Measurements from ENCODE around the gene GPRC5B. TPM values are rescaled to one million over a fixed set of nuclear protein-coding genes. Genes with fewer than 3 reads are reported as not detected.
A peak's percentile ranks its signal among the peaks of the same experiment; 100 is the strongest.

GPRC5B gene
- total RNA-seq, 1 experiment from 2014 or later, result 7.6 TPM

- H3K9me3 Mint-ChIP-seq (ENCODE audit: unreplicated experiment), result no peaks in the 10 kb centered on the region
- H3K4me1 Mint-ChIP-seq (ENCODE audit: low read depth, unreplicated experiment), result peaks cover 7% of the 10 kb centered on the region
- H3K27me3 Mint-ChIP-seq (ENCODE audit: insufficient read depth, unreplicated experiment), result peaks cover 9% of the 10 kb centered on the region
- peak; percentile 50 to 75 for DNase-seq
- Histone ChIP-seq H3K36me3 (ENCODE audit: control insufficient read depth, insufficient read depth, low read length) (no peaks in the 10 kb centered on the region), H3K27me3 (replicated peaks; ENCODE audit: control insufficient read depth, insufficient read depth, low read length) (no peaks in the 10 kb centered on the region), H3K9me3 (no peaks in the 10 kb centered on the region), H3K4me1 (no peaks in the 10 kb centered on the region), H3K4me3 (ENCODE audit: low read depth, low read length) (no peak overlapping the region)
- intact Hi-C loops (cut with micrococcal nuclease; ENCODE audit: unreplicated experiment), result loop anchor here (1.0 kb wide), 2 partner anchors 393 to 476 kb away; no protein-coding TSS in a partner anchor
- no peaks in the 10 kb centered on the region for H3K36me3 Mint-ChIP-seq (ENCODE audit: insufficient read depth, unreplicated experiment)
- H3K27ac Mint-ChIP-seq (ENCODE audit: unreplicated experiment), result no peak overlapping the region
- TF ChIP-seq CTCF (IDR thresholded peaks at IDR 0.05; ENCODE audit: insufficient read depth in 1 of 2, low read depth in 1 of 2, low read length in 1 of 2, severe bottlenecking in 1 of 2, unreplicated experiment in 1 of 2), result peak; percentile 88 to 97
- BruUV-seq (replicated peaks), result no TSS peak
- POLR2A ChIA-PET, result no interaction called here
- H3K4me3 Mint-ChIP-seq (ENCODE audit: unreplicated experiment), result no peak overlapping the region
- CTCF ChIA-PET, result interaction anchor here (0.6 to 1.9 kb wide), 23 partner anchors 9 to 784 kb away, joined by 3 to 77 read pairs (median 4); no protein-coding TSS in a partner anchor
Observed at GRCh38 chr16:19907161-19907992, 22.7 kb upstream of the GPRC5B start.

GRCh38 chr16:19901164-19901563 is 16.5 kb upstream of the GPRC5B start:
- no peaks in the 10 kb centered on the region for H3K9me3 Mint-ChIP-seq (ENCODE audit: unreplicated experiment)
- peaks cover 14% of the 10 kb centered on the region for H3K27me3 Mint-ChIP-seq (ENCODE audit: insufficient read depth, unreplicated experiment)
- H3K27ac Mint-ChIP-seq (ENCODE audit: unreplicated experiment), result no peak overlapping the region
- no peak for DNase-seq
- H3K4me1 Mint-ChIP-seq (ENCODE audit: low read depth, unreplicated experiment), result peaks cover 7% of the 10 kb centered on the region
- no peak overlapping the region for H3K4me3 Mint-ChIP-seq (ENCODE audit: unreplicated experiment)
- no peaks in the 10 kb centered on the region for H3K36me3 ChIP-seq (ENCODE audit: control insufficient read depth, insufficient read depth, low read length)
- H3K27me3 ChIP-seq (replicated peaks; ENCODE audit: control insufficient read depth, insufficient read depth, low read length), result no peaks in the 10 kb centered on the region
- H3K4me1 ChIP-seq, result no peaks in the 10 kb centered on the region
- no peaks in the 10 kb centered on the region for H3K36me3 Mint-ChIP-seq (ENCODE audit: insufficient read depth, unreplicated experiment)
- ChIA-PET CTCF (interaction anchor here (0.6 to 2.7 kb wide), 2 partner anchors 399 to 484 kb away, joined by 3 to 10 read pairs; no protein-coding TSS in a partner anchor), POLR2A (no interaction called here)
- TF ChIP-seq CTCF (IDR thresholded peaks at IDR 0.05; ENCODE audit: insufficient read depth in 1 of 2, low read depth in 1 of 2, low read length in 1 of 2, severe bottlenecking in 1 of 2, unreplicated experiment in 1 of 2), result no peak
- intact Hi-C loops (cut with micrococcal nuclease; ENCODE audit: unreplicated experiment), result no loop called here
- no TSS peak for BruUV-seq (replicated peaks)
- H3K4me3 ChIP-seq (ENCODE audit: low read depth, low read length), result no peak overlapping the region
- no peaks in the 10 kb centered on the region for H3K9me3 ChIP-seq

- Histone ChIP-seq H3K9me3 (no peaks in the 10 kb centered on the region), H3K4me3 (ENCODE audit: low read depth, low read length) (no peak overlapping the region), H3K4me1 (no peaks in the 10 kb centered on the region), H3K27me3 (replicated peaks; ENCODE audit: control insufficient read depth, insufficient read depth, low read length) (no peaks in the 10 kb centered on the region), H3K36me3 (ENCODE audit: control insufficient read depth, insufficient read depth, low read length) (no peaks in the 10 kb centered on the region)
- Mint-ChIP-seq H3K9me3 (ENCODE audit: unreplicated experiment) (no peaks in the 10 kb centered on the region), H3K4me1 (ENCODE audit: low read depth, unreplicated experiment) (peaks cover 7% of the 10 kb centered on the region), H3K27ac (ENCODE audit: unreplicated experiment) (no peak overlapping the region), H3K27me3 (ENCODE audit: insufficient read depth, unreplicated experiment) (peaks cover 9% of the 10 kb centered on the region), H3K4me3 (ENCODE audit: unreplicated experiment) (no peak overlapping the region), H3K36me3 (ENCODE audit: insufficient read depth, unreplicated experiment) (no peaks in the 10 kb centered on the region)
- ChIA-PET POLR2A (no interaction called here), CTCF (interaction anchor here (0.6 to 2.7 kb wide), 8 partner anchors 8 to 793 kb away, joined by 3 to 20 read pairs (median 6); no protein-coding TSS in a partner anchor)
- BruUV-seq (replicated peaks), result no TSS peak
- intact Hi-C loops (cut with micrococcal nuclease; ENCODE audit: unreplicated experiment), result loop anchor here (2.0 kb wide), 2 partner anchors 401 to 483 kb away; no protein-coding TSS in a partner anchor
- TF ChIP-seq CTCF (IDR thresholded peaks at IDR 0.05; ENCODE audit: insufficient read depth in 1 of 2, low read depth in 1 of 2, low read length in 1 of 2, severe bottlenecking in 1 of 2, unreplicated experiment in 1 of 2), result no peak
- no peak for DNase-seq
Observed at GRCh38 chr16:19899605-19899955, 14.9 kb upstream of the GPRC5B start.
